ENCODE data around the gene REC8.

REC8 gene

DNA sequence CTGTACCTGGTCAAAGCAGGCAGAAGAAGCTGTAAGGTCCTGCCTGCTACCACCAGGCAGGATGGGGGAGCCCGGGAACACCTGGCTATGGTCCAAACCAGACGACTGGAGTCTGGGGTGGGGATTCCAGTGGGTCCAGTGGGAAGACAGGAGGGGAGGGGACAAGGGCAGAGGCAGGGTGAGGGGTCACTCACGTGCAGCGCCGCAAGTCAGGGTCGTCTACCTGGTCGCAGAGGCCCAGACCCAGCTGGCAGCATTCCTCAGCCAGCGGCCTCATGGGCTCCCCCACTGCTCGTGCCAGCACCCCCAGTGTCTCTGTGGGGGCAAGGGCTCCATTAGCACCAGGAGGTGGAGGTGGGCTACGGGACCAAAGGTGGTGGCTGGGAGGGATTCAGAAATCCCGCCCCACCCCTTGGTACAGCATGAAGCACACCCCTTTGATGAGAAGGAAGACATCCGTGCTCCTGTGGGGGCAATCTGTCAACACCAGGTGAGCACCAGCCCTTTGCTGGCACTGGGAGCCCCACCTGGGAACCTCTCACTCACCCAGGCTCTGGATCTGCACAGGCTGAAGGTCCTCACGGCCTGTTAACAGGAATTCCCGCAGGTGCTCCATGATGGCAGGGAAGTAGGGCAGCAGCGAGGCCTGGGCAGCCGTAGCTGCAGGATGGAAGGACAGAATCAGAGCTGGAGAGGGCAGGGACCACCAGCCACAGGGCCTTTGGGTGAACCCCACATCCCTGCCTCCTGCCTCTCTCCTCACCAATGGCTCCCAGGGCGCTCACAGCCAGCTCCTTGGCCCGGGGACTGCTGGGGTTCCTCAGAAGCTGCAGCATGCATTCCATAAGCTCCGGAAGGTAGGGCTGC, 12.5 kb downstream of the REC8 start:
- TF ChIP-seq, protein P1, sequence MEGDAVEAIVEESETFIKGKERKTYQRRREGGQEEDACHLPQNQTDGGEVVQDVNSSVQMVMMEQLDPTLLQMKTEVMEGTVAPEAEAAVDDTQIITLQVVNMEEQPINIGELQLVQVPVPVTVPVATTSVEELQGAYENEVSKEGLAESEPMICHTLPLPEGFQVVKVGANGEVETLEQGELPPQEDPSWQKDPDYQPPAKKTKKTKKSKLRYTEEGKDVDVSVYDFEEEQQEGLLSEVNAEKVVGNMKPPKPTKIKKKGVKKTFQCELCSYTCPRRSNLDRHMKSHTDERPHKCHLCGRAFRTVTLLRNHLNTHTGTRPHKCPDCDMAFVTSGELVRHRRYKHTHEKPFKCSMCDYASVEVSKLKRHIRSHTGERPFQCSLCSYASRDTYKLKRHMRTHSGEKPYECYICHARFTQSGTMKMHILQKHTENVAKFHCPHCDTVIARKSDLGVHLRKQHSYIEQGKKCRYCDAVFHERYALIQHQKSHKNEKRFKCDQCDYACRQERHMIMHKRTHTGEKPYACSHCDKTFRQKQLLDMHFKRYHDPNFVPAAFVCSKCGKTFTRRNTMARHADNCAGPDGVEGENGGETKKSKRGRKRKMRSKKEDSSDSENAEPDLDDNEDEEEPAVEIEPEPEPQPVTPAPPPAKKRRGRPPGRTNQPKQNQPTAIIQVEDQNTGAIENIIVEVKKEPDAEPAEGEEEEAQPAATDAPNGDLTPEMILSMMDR (IDR thresholded peaks at IDR 0.05) = no peak

DNA sequence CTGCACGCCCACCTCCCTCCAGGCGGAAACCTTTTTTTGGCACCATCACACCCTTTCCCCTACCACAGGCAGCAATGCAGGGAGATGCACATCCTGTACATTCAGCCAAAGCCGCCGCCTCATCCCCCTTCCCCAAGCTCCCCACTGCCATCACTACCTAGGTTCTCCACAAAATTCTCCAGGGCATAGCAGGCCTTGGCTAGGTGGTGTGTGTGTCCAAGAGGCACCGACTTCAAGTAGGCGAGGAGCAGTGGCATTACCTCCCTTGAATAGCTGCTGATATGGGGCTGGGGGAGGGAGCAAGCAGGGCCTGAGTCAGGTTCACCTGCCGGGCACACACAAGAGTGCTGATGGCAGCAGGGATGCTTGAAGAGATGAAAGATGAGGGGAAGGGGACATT, 13.1 kb downstream of the REC8 start:
- TF ChIP-seq, protein P1 (IDR thresholded peaks at IDR 0.05) = no peak

DNA sequence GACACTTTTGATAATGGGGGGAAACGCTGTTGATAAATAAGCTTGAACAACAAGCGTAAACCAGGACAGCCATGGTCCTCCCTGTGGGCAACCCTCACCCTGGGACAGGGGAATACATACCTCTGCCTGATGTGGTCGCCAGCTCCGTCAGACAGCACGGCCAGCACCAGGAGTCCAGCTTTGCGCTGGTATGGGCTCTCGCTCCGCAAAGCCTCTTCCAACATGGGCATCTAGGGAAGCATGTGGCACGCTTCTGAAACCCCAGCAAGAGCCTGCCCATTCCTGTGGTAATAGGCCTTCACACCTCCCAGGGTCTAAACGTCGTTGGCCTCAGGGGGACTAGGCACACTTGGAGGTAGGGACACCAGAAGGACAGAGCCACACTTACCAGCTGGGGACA, 13.9 kb downstream of the REC8 start:
- TF ChIP-seq, protein P1 (IDR thresholded peaks at IDR 0.05) = no peak

DNA sequence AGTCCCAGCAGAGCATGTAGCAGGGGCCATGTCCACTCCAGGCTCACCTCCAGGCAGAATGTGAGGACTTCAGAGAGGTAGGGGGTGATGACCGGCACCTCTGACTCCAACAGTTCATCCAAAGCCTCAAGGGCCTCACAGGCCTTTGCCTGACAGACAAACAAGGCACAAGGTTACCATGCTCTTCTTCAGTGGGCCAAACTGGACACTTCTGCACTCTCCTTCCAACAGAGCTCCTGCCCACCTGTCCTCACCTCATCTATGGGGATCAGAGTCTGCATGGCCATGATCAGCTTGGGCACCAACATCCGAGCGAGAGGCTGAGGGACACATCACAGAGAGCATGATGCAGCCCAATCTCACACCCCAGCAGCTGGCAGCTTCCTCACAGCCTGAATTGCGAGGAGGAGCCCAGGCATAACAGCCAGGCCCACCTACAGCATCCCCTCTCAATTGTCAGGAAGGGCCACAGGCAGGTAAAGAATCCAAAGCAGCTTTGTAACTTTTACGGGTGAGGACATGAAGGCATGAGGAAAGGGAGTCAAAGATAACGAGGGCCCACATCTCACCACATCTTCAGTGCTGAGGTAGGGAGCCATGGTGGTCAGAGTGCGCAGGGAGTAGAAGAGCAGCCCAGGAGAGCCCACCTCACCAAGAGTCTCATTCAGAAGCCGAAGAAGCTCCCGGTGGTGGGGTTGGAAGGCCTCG, 15.1 kb downstream of the REC8 start:
- TF ChIP-seq, protein P1 (IDR thresholded peaks at IDR 0.05) = no peak

DNA sequence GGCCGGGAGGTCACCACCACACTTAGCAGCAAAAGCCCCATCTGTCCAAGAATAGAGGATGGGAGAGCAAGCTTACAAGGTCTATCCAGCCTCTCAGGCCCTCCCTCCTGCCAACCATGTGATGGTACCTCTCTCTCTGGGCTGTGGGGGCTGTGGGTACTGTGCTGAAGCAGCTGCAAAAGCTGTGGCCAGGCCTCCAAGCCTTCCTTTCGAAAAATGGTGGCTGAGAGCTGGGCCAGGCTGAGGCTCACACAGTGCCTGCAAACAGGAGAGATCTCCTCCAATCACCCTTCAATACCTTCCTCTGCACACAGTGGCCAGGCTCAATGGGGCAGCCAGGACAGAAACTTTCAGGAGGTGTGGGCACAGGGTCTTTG, 15.6 kb downstream of the REC8 start:
- TF ChIP-seq, protein P1 (IDR thresholded peaks at IDR 0.05) = no peak

DNA sequence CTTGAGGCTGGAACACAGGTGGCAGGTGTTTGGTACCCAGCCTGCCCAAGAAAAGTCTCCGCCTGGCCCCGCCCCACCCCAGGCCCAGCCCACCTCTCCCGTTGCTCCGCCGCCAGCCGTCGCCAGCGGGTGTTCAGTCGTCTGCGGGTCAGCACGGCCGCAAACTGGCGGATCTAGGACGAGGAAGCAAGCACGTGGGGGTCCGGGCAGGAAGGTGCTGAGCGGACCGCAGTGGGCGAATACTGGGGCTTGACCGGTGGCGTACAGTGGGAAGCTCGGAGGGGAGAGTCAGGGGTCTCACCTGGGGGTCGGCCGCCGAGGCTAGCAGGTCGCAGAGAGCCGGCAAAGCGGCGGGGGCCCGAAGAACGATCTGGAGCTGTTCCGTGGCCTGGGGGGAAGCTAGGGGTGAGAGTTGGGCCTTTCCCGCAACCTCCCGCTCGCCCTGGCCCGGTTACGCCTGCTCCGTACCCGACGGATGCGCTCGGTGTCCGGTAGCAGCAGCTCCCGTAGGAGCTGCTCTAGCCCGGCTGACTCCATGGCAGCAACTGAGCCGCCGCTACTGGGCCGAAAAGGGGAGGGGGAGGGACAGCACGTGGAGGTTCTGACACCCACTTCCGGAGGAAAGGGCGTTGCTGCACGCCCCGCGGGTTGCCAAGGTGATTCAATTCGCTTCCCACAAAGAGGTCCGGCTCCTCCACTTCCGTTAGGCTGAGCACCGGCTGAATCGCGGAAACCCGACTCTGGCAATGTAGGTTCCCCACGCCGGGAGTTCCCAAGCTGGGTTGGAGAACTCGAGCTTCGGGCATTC, 16.6 kb downstream of the REC8 start, which contains the start of gene IPO4:
Gene IPO4 (minus strand): TSS at position 566 of the 808 bp plus-strand sequence. CDS start 29 bp downstream, at position 537.
- TF ChIP-seq, protein P1 (IDR thresholded peaks at IDR 0.05) = no peak

DNA sequence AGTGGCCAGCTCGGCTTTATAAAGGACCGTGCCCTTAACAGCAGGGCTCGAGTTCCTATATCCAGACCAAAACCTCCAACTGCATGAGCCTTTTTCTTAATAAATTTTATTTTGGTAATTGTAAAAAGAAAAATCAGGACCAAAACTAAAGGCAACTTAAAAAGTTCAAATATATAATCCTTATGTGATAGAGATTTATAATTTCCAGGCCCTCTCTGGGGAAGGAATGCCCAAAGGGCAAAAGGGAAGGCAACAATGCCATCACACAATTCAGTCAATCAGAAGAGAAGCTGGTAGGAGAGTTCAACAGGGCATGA, 17.1 kb downstream of the REC8 start:
- TF ChIP-seq, protein P1 (IDR thresholded peaks at IDR 0.05) = no peak
